ENCODE data around the gene IL24.

The IL24 gene

DNA sequence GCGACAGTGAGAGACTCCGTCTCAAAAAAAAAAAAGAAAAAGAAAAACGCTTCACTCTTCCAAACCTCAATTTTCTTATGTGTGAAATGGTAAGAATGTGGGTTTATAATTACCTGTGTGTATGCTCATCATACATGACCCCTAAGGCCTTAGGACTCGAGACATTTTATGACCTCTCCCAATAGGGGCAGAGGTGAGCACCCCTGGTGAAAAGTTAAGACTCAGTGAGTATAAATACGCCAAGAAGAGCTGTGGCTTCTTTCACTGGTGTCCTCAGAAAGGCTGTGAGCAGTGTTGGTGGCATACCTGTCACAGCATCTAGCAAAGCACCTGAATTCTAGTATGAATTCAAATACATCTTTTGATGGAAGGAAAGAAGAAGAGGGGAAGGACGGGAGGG, 32.3 kb downstream of the IL24 start:
- no peak for DNase-seq

DNA sequence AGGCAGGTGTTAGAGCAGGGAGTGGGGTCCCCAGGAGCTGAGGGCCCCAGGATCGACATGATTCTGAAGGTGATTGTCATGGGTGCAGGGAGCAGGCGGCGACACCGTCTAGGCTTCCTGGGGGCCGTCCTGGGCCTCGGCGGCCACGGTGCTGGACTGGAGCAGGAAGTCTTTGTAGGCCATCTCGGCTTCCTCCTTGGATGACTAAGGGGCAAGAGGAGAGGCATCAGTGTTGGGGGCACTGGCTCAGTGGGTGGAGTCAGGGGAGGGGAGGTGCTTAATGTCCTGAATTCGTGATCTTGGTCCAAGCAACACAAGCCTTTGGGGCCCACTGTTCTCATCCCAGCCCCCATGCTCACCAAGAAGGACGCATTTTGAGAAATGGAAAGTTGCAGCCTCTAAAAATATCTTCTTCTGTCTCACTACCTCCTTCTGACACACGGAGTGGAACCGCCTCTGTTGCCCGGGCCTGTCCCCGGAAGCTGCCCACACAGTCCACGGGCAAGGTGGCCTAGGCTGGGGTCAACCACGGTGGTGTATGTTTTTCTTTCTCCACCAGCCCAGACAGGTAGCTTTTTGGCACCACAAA, 33.1 kb downstream of the IL24 start:
- DNase-seq: no peak

DNA sequence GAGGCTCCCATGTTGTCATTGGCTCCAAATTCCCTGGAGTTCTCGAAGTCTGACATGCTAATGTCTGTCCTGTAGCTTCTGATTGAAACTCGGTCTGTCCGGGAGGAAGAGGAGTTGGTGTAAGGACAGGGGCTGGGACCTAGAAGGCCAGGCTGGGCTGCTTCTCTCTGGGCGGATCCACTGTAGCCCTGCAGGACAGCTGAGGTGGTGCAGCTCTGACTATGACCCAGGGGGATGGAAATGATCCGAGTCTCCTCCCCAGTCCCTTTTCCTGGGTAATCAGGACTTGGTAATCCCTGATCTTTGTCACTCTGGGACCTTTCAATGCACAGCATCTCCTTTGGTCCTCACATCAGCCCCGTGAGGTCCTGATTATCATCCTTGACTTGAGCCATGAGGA, 34.5 kb downstream of the IL24 start:
- DNase-seq: no peak

DNA sequence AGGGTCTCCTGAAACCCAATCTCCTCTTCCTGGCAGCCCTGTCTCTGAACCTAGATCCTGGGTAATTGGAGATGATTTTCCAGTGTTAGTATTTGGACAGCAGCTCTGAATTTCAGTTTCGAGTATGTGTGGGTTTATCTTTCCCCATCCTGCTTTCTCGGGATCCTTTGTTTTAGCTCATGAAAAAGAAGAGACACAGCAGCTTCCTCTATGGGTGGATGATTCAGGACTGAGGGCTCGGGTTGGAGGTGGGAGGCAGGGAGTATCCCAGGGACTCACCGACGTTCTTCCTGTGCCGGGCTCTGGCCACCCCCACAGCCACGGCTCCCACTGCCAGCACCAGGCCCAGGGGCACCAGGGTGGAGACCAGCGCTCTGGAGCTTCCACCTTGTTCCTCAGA, 34.9 kb downstream of the IL24 start:
- no peak for DNase-seq

- no peak for DNase-seq
These were observed 36.2 kb downstream of the IL24 start for GRCh38 chr1:206933333-206933945.

DNA sequence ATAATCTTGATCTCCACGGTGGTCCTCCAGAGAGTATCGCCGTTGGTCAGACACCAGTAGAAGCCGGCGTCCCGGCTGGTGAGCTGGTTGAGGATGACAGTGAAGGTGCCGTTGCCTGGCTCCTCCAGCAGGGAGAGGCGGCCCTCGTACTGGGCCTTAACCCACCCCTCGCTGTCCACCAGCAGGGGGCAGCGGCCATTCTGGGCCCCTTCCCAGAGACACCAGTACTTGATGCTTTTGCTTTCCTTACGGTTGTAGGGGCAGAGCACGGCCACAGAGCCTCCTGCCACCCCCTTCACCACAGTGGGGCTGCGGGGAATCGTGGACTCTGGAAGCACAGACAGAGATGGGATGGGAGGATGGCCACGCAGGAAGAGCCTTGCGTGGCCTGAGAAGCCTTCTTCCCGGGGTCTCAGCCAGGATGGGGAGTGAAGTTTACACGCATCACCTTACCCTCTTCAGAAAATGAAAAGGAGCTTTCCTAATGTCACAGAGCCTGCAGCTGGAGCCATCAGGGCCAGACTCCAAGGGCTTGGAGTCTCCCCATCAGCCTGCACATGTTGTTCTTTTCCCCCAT, 38.3 kb downstream of the IL24 start:
- DNase-seq: no peak

GRCh38 chr1:206937425-206937824, 40.2 kb downstream of the IL24 start:
- DNase-seq: no peak

DNA sequence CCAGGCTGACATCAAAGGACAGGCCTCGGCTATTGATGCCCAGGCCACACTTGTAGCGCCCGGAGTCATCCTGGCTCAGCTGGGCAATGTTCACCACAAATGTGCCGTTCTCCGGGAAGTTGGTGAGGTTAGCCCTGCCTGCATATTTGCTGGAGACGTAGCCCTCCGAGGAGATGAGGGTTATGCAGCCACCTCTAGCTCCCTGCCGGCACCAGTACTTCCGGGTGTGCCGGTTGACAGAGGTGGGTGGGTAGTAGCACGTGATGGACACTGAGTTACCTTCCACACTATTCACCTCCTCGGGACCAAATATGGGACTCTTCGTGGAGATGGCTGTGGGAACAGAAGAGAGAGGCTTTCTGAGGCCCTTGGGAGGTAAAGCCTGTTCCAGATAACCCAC, 41.9 kb downstream of the IL24 start:
- DNase-seq: no peak

GRCh38 chr1:206939841-206940587, 42.8 kb downstream of the IL24 start:
- DNase-seq: no peak

GRCh38 chr1:206940588-206940936, 43.3 kb downstream of the IL24 start:
- no peak for DNase-seq

- no peak for DNase-seq
These were observed 44.6 kb downstream of the IL24 start for GRCh38 chr1:206941766-206942418.

DNA sequence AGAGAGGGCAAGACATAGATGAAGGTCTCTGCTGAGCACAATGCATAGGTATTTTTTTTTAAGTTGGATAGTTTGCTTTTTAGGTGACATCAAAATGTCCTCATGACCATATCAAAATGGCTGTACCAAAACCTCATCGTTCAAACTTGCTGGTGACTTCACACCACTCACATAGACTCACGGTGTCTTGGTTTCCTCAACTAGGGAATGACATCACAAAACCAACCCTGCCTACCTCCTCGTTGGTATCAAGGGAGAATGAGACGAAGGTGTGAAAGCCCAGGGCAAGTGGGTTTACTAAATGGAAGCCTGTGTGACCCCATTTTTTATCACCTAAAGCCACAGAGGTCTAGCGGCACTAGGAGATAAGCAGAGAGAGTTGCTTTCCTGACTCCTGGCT, 47.5 kb downstream of the IL24 start:
- no peak for DNase-seq

- DNase-seq: no peak
These were observed 48.5 kb downstream of the IL24 start for GRCh38 chr1:206945779-206946178.

- no peak for DNase-seq
These were observed 49.0 kb downstream of the IL24 start, which contains the start of gene PIGR for GRCh38 chr1:206946261-206946660. TSS of gene PIGR (minus strand) at chr1:206946466. CDS start at chr1:206940531, 5,935 bp downstream.

DNA sequence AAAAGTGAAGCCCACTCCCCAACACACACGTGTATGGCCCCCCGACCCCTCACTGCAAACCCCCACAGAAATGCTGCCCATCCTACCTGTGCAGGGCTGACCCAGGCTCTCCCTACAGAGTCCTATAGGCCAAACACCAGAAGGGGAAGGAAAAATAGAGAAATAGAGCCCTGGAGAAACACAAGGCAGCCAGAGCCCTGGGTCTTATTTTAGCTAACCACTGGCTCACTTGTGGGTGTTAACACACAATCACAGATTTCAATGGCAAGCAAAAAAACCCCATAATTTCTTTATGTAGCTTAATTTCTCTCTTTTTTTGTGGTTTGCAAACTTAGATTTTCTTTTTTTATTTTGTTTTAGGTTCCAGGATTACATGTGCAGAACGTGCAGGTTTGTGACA, 50.0 kb downstream of the IL24 start:
- DNase-seq: no peak

DNA sequence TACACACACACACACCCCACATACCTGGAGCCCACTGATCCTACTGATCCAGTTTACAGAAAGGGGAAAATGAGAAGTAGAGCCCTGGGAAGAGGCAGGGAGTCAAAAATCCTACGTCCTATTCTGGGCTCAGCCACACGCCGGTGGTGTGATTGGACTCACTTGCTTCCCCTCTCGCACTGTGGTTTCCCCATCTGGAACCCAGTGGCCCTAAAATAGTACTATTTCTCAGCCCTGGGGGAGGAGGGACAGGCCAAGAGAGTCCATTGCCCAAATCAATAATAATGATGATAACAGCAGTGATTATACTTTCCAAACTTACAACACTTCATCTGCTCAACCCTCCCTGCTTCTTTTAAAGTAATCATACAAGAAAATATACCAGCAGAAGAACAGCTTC, 52.0 kb downstream of the IL24 start:
- DNase-seq: no peak

GRCh38 chr1:206949641-206950040, 52.4 kb downstream of the IL24 start:
- no peak for DNase-seq

GRCh38 chr1:206951318-206952100, 54.3 kb downstream of the IL24 start:
- DNase-seq: no peak

DNA sequence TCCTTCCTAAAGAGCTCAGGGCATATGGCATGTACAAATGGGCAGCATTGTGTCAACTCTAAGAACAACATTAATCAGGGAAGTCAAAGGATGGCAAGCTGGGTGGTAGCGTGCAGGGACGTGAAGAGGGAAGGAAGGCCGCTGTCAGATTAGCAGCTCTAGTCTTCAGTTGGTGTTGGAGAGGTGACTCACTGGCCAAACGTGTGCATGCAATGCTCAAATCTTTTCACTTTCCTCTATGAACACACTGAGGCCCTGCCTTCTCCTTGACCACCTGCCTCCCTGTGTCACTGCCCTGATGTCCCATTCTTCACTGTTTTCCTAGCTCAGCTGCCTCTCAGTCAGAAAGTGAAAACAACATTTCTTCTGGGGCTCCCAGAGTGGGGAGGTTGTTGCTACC, 54.9 kb downstream of the IL24 start:
- DNase-seq: no peak

- no peak for DNase-seq
These were observed 55.9 kb downstream of the IL24 start for GRCh38 chr1:206953126-206953525.

- no peak for DNase-seq
These were observed 56.4 kb downstream of the IL24 start for GRCh38 chr1:206953626-206954025.
